SJSA1 (cell line): ENCODE data around the gene GPRIN3. TPM values are rescaled to one million over a fixed set of nuclear protein-coding genes. Genes with fewer than 3 reads are reported as not detected.

Experiments used
- DNase-seq, 2 experiments: peaks; one replicate each; pipeline ENCODE4 v3.0.0-alpha.2; 2015 to 2020; ENCODE audit warnings: low spot score in 2 of 2, low read depth in 1 of 2
- H3K27ac ChIP-seq: fragments of 250-450 bp; sonication (Bioruptor Pico); 2 replicates; pipeline ENCODE4 v1.5.1; 2020; ENCODE audit warnings: mild to moderate bottlenecking, moderate library complexity
- H3K27me3 ChIP-seq: fragments of 250-450 bp; sonication (Bioruptor Pico); replicated peaks from 2 replicates; pipeline ENCODE4 v1.5.1; 2020; ENCODE audit warnings: mild to moderate bottlenecking, moderate library complexity
- H3K36me3 ChIP-seq: fragments of 250-450 bp; sonication (Bioruptor Pico); 2 replicates; pipeline ENCODE4 v1.5.1; 2020; ENCODE audit warnings: mild to moderate bottlenecking
- H3K4me1 ChIP-seq: fragments of 250-450 bp; sonication (Bioruptor Pico); replicated peaks from 2 replicates; pipeline ENCODE4 v1.6.1; 2021; ENCODE audit warnings: mild to moderate bottlenecking
- H3K4me3 ChIP-seq: fragments of 250-450 bp; sonication (Bioruptor Pico); 2 replicates; pipeline ENCODE4 v1.5.1; 2020; ENCODE audit warnings: mild to moderate bottlenecking
- H3K9me3 ChIP-seq: fragments of 250-450 bp; sonication (Bioruptor Pico); replicated peaks from 2 replicates; pipeline ENCODE4 v1.5.1; 2020; ENCODE audit warnings: mild to moderate bottlenecking
- total RNA-seq: library from RNA; depleted of rRNA; stranded (reverse); fragments of >200 nt; shearing (Covaris generic); gene quantifications from 2 replicates; pipeline ENCODE4 v1.2.3, GENCODE V29; 2014; rRNA removed

Gene GPRIN3
- total RNA-seq, 1 experiment from 2014 or later, result not detected

DNA sequence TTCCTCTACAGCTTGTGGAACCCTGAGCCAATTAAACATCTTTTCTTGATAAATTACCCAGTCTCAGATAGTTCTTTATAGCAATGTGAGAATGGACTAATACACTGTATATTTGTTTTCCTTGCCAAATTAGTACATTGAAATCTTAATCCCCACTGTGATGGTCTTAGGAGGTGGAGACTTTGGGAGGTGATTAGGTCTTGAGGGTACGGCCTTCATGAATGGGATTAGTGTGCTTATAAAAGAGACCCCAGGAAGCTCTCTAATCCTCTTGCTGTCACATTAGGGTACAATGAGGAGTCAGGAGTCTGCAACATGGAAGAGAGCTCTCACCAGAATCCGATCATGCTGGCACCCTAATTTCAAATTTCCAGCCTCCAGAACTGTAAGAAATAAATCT lies 109.7 kb downstream of the GPRIN3 start:
- Histone ChIP-seq H3K4me1 (peaks cover 6% of the 10 kb centered on the region; the same call in 1 of the 2 replicates), H3K27ac (no peak overlapping the region), H3K27me3 (no peaks in the 10 kb centered on the region), H3K36me3 (no peaks in the 10 kb centered on the region), H3K9me3 (no peaks in the 10 kb centered on the region), H3K4me3 (no peak overlapping the region)
- DNase-seq, result no peak

DNA sequence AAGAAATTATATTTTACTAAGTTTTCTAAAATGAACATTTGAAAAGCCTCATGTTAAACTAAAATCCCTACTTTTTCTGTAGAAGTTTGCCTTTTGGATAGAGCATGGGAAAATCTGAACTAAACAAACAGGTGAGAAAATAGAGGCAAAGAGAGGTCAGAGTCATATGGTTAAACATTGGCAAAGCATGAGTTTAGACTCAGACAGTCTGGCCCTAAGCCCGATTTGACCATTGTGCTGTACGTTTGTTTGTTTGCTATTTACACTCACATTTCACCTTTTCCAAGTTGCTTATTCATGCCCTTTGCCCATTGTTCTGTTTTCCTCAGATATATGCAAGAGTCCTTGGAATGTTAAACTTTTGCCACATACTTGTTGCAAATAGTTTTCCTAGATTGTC lies 110.9 kb downstream of the GPRIN3 start:
- no peak overlapping the region for H3K4me3 ChIP-seq
- H3K4me1 ChIP-seq, result peaks cover 6% of the 10 kb centered on the region; the same call in 1 of the 2 replicates
- no peaks in the 10 kb centered on the region for H3K36me3 ChIP-seq
- H3K27me3 ChIP-seq, result no peaks in the 10 kb centered on the region
- no peaks in the 10 kb centered on the region for H3K9me3 ChIP-seq
- H3K27ac ChIP-seq, result peak overlapping the region; percentile 47
- DNase-seq, result peak in 1 of 2 experiments; percentile 41

DNA sequence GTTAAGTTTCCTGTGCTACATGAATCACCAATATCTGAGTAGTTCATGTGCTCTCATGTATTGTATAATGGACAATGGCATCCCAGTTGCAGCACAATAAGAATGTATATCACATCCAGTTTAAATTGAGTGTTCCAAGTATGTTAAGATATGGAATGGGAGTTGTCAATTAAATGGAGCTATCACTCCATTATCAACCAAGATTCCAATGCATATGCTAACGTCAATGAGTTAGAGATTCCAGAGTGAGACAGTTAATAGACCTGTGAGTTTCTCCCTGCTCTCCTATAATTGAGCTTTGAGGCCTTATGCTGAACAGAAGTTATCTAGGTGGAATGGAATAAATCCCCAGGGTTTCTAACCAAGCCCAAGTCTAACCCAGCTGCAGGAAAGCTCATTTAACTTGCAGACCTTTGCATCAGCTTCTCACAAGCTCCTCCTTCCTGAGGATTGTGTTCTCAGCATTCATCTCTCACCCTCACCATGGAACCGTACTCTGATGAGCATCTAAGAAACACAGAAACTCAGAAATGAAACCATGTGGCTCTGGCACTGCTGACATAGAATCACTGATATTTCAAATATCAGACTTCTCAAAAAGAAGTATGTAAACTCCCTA lies 111.4 kb downstream of the GPRIN3 start:
- DNase-seq, result peak in 1 of 2 experiments; percentile 6
- H3K4me1 ChIP-seq, result peaks cover 6% of the 10 kb centered on the region; the same call in 1 of the 2 replicates
- no peaks in the 10 kb centered on the region for H3K36me3 ChIP-seq
- no peaks in the 10 kb centered on the region for H3K9me3 ChIP-seq
- H3K4me3 ChIP-seq, result no peak overlapping the region
- H3K27ac ChIP-seq, result peak overlapping the region; percentile 47; the same call in 1 of the 2 replicates
- H3K27me3 ChIP-seq, result no peaks in the 10 kb centered on the region

DNA sequence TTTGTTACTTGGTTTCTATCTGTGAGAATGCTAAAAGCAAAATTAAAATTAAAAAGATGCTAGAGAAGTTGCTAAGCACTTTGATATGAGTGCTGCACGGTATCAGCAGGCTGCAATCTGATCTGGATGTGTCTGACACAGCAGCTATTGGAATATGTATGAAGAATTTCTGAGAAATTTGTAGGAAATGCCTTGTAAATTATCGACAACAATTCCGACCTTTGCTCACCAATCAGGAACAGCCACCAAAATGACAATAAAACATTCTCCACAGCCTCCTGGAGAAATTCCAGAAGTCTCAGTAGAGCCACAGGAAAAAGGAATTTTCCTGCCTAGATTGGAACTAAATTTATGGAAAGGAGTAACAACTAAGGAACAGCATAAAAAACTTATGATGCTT lies 113.8 kb downstream of the GPRIN3 start:
- no peaks in the 10 kb centered on the region for H3K27me3 ChIP-seq
- no peak overlapping the region for H3K4me3 ChIP-seq
- no peak for DNase-seq
- no peaks in the 10 kb centered on the region for H3K9me3 ChIP-seq
- H3K36me3 ChIP-seq, result no peaks in the 10 kb centered on the region
- H3K27ac ChIP-seq, result no peak overlapping the region
- H3K4me1 ChIP-seq, result peaks cover 6% of the 10 kb centered on the region; the same call in 1 of the 2 replicates

Other genes with a start within 250 kb of the GPRIN3 start
- gene TIGD2, start 196.3 kb downstream of the GPRIN3 start, total RNA-seq, result 25.9 and 33.4 TPM in 2 replicates